H1 (cell line): ENCODE results near the gene SSH2. TPM values are rescaled to one million over a fixed set of nuclear protein-coding genes. Genes with fewer than 3 reads are reported as not detected.

Source experiments
- CTCF ChIA-PET: fragments of 300-600 bp; sonication (Branson Sonifier 250); formaldehyde crosslinking; loops from one replicate; lab custom pipeline; 2021; ENCODE audit not compliant: partially characterized antibody; lab: Charles Lee
- POLR2A ChIA-PET: fragments of 300-600 bp; sonication (Branson Sonifier 250); formaldehyde crosslinking; loops from one replicate; lab custom pipeline; 2021; ENCODE audit warnings: inconsistent platforms; ENCODE audit not compliant: partially characterized antibody; lab: Charles Lee
- DNase-seq, 2 experiments: peaks; one replicate each; pipeline versions ENCODE4 v3.0.0 to v3.0.0-alpha.2; 2010 to 2022; ENCODE audit warnings: low spot score in 2 of 2, low read depth in 1 of 2, mixed read lengths in 1 of 2
- FAIRE-seq: peaks from 2 replicates; lab custom pipeline; 2011; peaks lifted over from hg19 to GRCh38; lab: Jason Lieb, UNC
- H2AFZ ChIP-seq: 2 replicates; pipeline ENCODE4 v1.8.1; 2012; ENCODE audit warnings: low read length, inconsistent platforms
- H2AK5ac ChIP-seq: 2 replicates; pipeline ENCODE4 v1.6.1; 2013; ENCODE audit warnings: low read depth, low read length
- H2BK120ac ChIP-seq: replicated peaks from 2 replicates; pipeline ENCODE3; 2013; ENCODE audit warnings: low read depth, low read length, inconsistent platforms
- H2BK12ac ChIP-seq: 2 replicates; pipeline ENCODE4 v1.6.1; 2013; ENCODE audit warnings: low read depth, low read length
- H2BK15ac ChIP-seq: 2 replicates; pipeline ENCODE4 v1.6.1; 2013; ENCODE audit warnings: low read length
- H2BK20ac ChIP-seq: 2 replicates; pipeline ENCODE4 v1.6.1; 2013; ENCODE audit warnings: low read length
- H2BK5ac ChIP-seq: 2 replicates; pipeline ENCODE4 v1.6.1; 2013; ENCODE audit warnings: low read depth, low read length
- H3K14ac ChIP-seq: 2 replicates; pipeline ENCODE4 v1.6.1; 2013; ENCODE audit warnings: inconsistent platforms; ENCODE audit not compliant: insufficient read length
- H3K18ac ChIP-seq: 2 replicates; pipeline ENCODE4 v1.6.1; 2013; ENCODE audit warnings: low read length; ENCODE audit errors: extremely low read depth
- H3K23ac ChIP-seq: 2 replicates; pipeline ENCODE4 v1.6.1; 2013; ENCODE audit warnings: inconsistent platforms; ENCODE audit not compliant: insufficient read length
- H3K23me2 ChIP-seq: 2 replicates; pipeline ENCODE4 v1.6.1; 2013; ENCODE audit warnings: low read depth, low read length
- H3K27ac ChIP-seq: 2 replicates; pipeline ENCODE4 v1.6.1; 2011; ENCODE audit warnings: low read depth, low read length, inconsistent platforms
- H3K27me3 ChIP-seq, 4 experiments: replicated peaks in 1 of 4; 1 replicate in 1 of 4; 2 replicates in 3 of 4; pipeline versions ENCODE4 v1.6.1 to v1.8.1; 2011 to 2013; ENCODE audit warnings: low read length in 3 of 4, mild to moderate bottlenecking in 3 of 4, inconsistent platforms in 2 of 4, mixed read lengths in 2 of 4, moderate library complexity in 1 of 4; ENCODE audit not compliant: control insufficient read depth in 3 of 4, insufficient read depth in 3 of 4; ENCODE audit errors: extremely low read depth in 1 of 4
- H3K36me3 ChIP-seq, 4 experiments: 2 replicates each; pipeline versions ENCODE4 v1.6.1 to v1.8.1; 2011 to 2013; ENCODE audit warnings: mild to moderate bottlenecking in 4 of 4, low read length in 3 of 4, moderate library complexity in 2 of 4, control low read depth in 1 of 4, inconsistent platforms in 1 of 4; ENCODE audit not compliant: insufficient read depth in 4 of 4, control insufficient read depth in 2 of 4
- H3K4ac ChIP-seq: replicated peaks from 2 replicates; pipeline ENCODE3; 2013; ENCODE audit warnings: low read length, low read depth, mixed read lengths, inconsistent platforms; ENCODE audit not compliant: insufficient read length
- H3K4me1 ChIP-seq, 4 experiments: replicated peaks in 1 of 4; 1 replicate in 1 of 4; 2 replicates in 3 of 4; pipeline versions ENCODE4 v1.6.1 to v1.8.1; 2011 to 2013; ENCODE audit warnings: low read length in 3 of 4, inconsistent platforms in 2 of 4, mixed read lengths in 1 of 4; ENCODE audit not compliant: insufficient read depth in 4 of 4, control insufficient read depth in 3 of 4
- H3K4me2 ChIP-seq, 2 experiments: 2 replicates each; pipeline versions ENCODE4 v1.6.1 to v1.8.1; 2011 to 2013; ENCODE audit warnings: low read depth in 2 of 2, low read length in 2 of 2, control low read depth in 1 of 2, inconsistent platforms in 1 of 2, mild to moderate bottlenecking in 1 of 2; ENCODE audit not compliant: insufficient read depth in 1 of 2
- H3K4me3 ChIP-seq, 4 experiments: fragments of 200-600, 300-600 bp in 1 of 4; sonication (generic), shearing (Covaris generic), sonication (Bioruptor Twin) in 1 of 4; 2 replicates each; pipeline versions ENCODE4 v1.5.1 to v1.8.1; 2011 to 2016; ENCODE audit warnings: low read length in 4 of 4, low read depth in 3 of 4, control low read depth in 2 of 4, inconsistent platforms in 2 of 4, mild to moderate bottlenecking in 2 of 4, mixed read lengths in 1 of 4, moderate library complexity in 1 of 4; ENCODE audit not compliant: insufficient read depth in 2 of 4; ENCODE audit errors: extremely low read depth in 1 of 4
- H3K56ac ChIP-seq: replicated peaks from 2 replicates; pipeline ENCODE3; 2013; ENCODE audit warnings: low read depth, mild to moderate bottlenecking, mixed read lengths, low read length, inconsistent platforms; ENCODE audit not compliant: insufficient read length
- H3K79me1 ChIP-seq: 2 replicates; pipeline ENCODE4 v1.6.1; 2013; ENCODE audit warnings: low read depth, low read length, control low read depth
- H3K79me2 ChIP-seq, 2 experiments: 2 replicates each; pipeline versions ENCODE4 v1.6.1 to v1.8.1; 2012 to 2013; ENCODE audit warnings: low read length in 2 of 2, mild to moderate bottlenecking in 2 of 2, inconsistent platforms in 1 of 2; ENCODE audit not compliant: insufficient read depth in 2 of 2, control insufficient read depth in 1 of 2
- H3K9ac ChIP-seq, 4 experiments: replicated peaks in 1 of 4; 1 replicate in 1 of 4; 2 replicates in 3 of 4; pipeline versions ENCODE4 v1.6.1 to v1.8.1; 2011 to 2013; ENCODE audit warnings: low read depth in 3 of 4, low read length in 3 of 4, control low read depth in 2 of 4, mild to moderate bottlenecking in 2 of 4, moderate library complexity in 2 of 4, inconsistent platforms in 1 of 4; ENCODE audit errors: extremely low read depth in 1 of 4
- H3K9me3 ChIP-seq, 2 experiments: 2 replicates each; pipeline versions ENCODE4 v1.6.1 to v1.8.1; 2012 to 2013; ENCODE audit warnings: mild to moderate bottlenecking in 2 of 2, moderate library complexity in 2 of 2, control low read depth in 1 of 2, inconsistent platforms in 1 of 2, low read depth in 1 of 2, low read length in 1 of 2, mixed read lengths in 1 of 2; ENCODE audit not compliant: insufficient read depth in 2 of 2
- H4K20me1 ChIP-seq, 2 experiments: replicated peaks in 1 of 2; 2 replicates each; pipeline versions ENCODE3 to v1.8.1; 2011 to 2013; ENCODE audit warnings: inconsistent platforms in 2 of 2, low read length in 2 of 2, mild to moderate bottlenecking in 1 of 2; ENCODE audit not compliant: insufficient read depth in 2 of 2, control insufficient read depth in 1 of 2
- H4K5ac ChIP-seq: 2 replicates; pipeline ENCODE4 v1.6.1; 2013; ENCODE audit warnings: low read length, low read depth, mixed read lengths, inconsistent platforms; ENCODE audit not compliant: insufficient read length
- H4K8ac ChIP-seq: 2 replicates; pipeline ENCODE4 v1.8.0; 2013; ENCODE audit warnings: mild to moderate bottlenecking, moderate library complexity, low read length, inconsistent platforms; ENCODE audit not compliant: insufficient read depth; ENCODE audit errors: extremely low read depth
- H4K91ac ChIP-seq: replicated peaks from 2 replicates; pipeline ENCODE3; 2013; ENCODE audit warnings: low read length, mixed read lengths, inconsistent platforms; ENCODE audit not compliant: insufficient read length
- CEBPB ChIP-seq: IDR thresholded peaks from 2 replicates; pipeline ENCODE4 v1.6.1; 2012; ENCODE audit warnings: low read depth, low read length
- CHD1 ChIP-seq: IDR thresholded peaks from 2 replicates; pipeline ENCODE4 v1.6.1; 2012; ENCODE audit warnings: low read depth, low read length, improper control_type of control experiment
- EP300 ChIP-seq, 2 experiments: IDR thresholded peaks; 1 replicate in 1 of 2; 2 replicates in 1 of 2; pipeline ENCODE4 v1.6.1; 2011 to 2012; ENCODE audit warnings: low read depth in 2 of 2, low read length in 2 of 2, mild to moderate bottlenecking in 2 of 2, borderline replicate concordance in 1 of 2, inconsistent platforms in 1 of 2, moderate library complexity in 1 of 2
- GABPA ChIP-seq: IDR thresholded peaks from 2 replicates; pipeline ENCODE4 v1.6.1; 2011; ENCODE audit warnings: mild to moderate bottlenecking, low read length, moderate library complexity, borderline replicate concordance; ENCODE audit not compliant: insufficient read depth
- HDAC2 ChIP-seq, 2 experiments: fragments of 300-600 bp in 1 of 2; sonication (generic) in 1 of 2; IDR thresholded peaks; 2 replicates each; pipeline ENCODE4 v1.6.1; 2011 to 2012; ENCODE audit warnings: low read depth in 2 of 2, low read length in 2 of 2, mild to moderate bottlenecking in 2 of 2, moderate library complexity in 2 of 2, borderline replicate concordance in 1 of 2, inconsistent platforms in 1 of 2
- HDAC6 ChIP-seq: IDR thresholded peaks from one replicate; pipeline ENCODE4 v1.7.1; 2012; ENCODE audit warnings: low read depth, mild to moderate bottlenecking, inconsistent platforms, low read length, moderate library complexity
- JUND ChIP-seq: IDR thresholded peaks from 2 replicates; pipeline ENCODE4 v1.6.1; 2011; ENCODE audit warnings: mild to moderate bottlenecking, improper control_type of control experiment, low read length
- NANOG ChIP-seq: IDR thresholded peaks from 2 replicates; pipeline ENCODE4 v1.6.1; 2011; ENCODE audit warnings: low read length, low read depth, mild to moderate bottlenecking, inconsistent platforms; ENCODE audit not compliant: insufficient read depth, poor library complexity, severe bottlenecking
- PHF8 ChIP-seq: fragments of 200-600 bp; sonication (generic); conservative IDR thresholded peaks from 2 replicates; pipeline ENCODE4 v1.7.1; 2012; ENCODE audit warnings: low read depth, mild to moderate bottlenecking, inconsistent platforms, low read length, moderate library complexity
- POLR2A ChIP-seq, 2 experiments: IDR thresholded peaks; 1 replicate in 1 of 2; 2 replicates in 1 of 2; pipeline ENCODE4 v1.6.1; 2011; ENCODE audit warnings: low read depth in 2 of 2, low read length in 2 of 2, mild to moderate bottlenecking in 2 of 2; ENCODE audit errors: control extremely low read depth in 1 of 2
- RFX5 ChIP-seq: IDR thresholded peaks from 2 replicates; pipeline ENCODE4 v1.6.1; 2011; ENCODE audit warnings: low read depth, low read length, improper control_type of control experiment, borderline replicate concordance
- SP2 ChIP-seq: IDR thresholded peaks from 2 replicates; pipeline ENCODE4 v1.6.1; 2012; ENCODE audit warnings: mild to moderate bottlenecking, low read length, inconsistent platforms
- SRF ChIP-seq: IDR thresholded peaks from 2 replicates; pipeline ENCODE4 v1.6.1; 2011; ENCODE audit warnings: mild to moderate bottlenecking, low read depth, low read length, moderate library complexity
- WGBS, 2 experiments: shearing (Covaris generic) in 1 of 2; methylation state at CpG; one replicate each; pipeline versions ENCODE4 v1.1.6 to v1.1.7; 2013 to 2015; ENCODE audit warnings: low lambda C conversion rate in 2 of 2, mixed read lengths in 2 of 2, inconsistent platforms in 1 of 2, low coverage in 1 of 2, missing lambda C conversion rate in 1 of 2; ENCODE audit not compliant: insufficient replicate concordance in 2 of 2, insufficient coverage in 1 of 2, insufficient read length in 1 of 2; ENCODE audit errors: extremely low coverage in 1 of 2, missing lambda C conversion rate in 1 of 2; 5-methylcytosine and 5-hydroxymethylcytosine counted together
- polyA plus RNA-seq, 7 experiments: library from polyadenylated mRNA; depleted of rRNA in 3 of 7; stranded (reverse) in 5 of 7; unstranded in 2 of 7; fragments of >200 nt in 5 of 7; fragments of 200-250 nt in 2 of 7; gene quantifications; 1 replicate in 5 of 7; 2 replicates in 1 of 7; 4 replicates in 1 of 7; pipeline versions ENCODE4 v1.2.1 to v1.2.3, GENCODE V29; 2011 to 2013; ENCODE audit warnings: missing spikeins in 2 of 7, mixed read lengths in 2 of 7
- total RNA-seq: library from RNA; stranded (reverse); fragmentation: NEBNext Ultra II Directional; extraction: Animal tissue kit (Norgen Biotek cat#: 25700); gene quantifications from 2 replicates; pipeline ENCODE4 v1.2.1, GENCODE V29; 2021
- TF ChIP-seq, protein P1 (sequence below): IDR thresholded peaks from 2 replicates; pipeline ENCODE4 v1.6.1; 2011; ENCODE audit warnings: low read depth, mild to moderate bottlenecking, low read length; ENCODE audit not compliant: insufficient read depth

SSH2 gene
- total and polyA plus RNA-seq, 2 of the 8 experiments (the other 6 are each of a cell fraction or from before 2014, with no cell fraction given), result 5.2 to 15.9 TPM

DNA sequence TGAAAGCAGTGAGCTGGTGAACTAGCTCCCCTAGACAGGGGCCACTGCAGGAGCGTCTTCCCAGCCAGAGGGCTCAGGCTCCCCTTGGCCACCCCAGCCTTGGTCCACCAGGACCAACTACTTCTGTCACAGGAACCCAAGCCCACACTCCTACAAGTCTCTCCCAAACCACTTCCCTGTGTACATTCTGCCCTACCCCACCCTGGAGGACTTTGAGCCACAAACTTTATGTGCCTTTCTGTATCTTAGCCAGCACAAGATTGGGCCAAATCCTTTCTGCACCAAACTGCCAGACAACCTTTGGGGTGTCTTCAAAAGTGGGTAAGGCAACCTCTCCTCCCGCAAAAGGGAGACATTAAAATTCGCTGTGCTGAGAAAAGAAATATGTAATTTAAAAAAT is 43.0 kb upstream of the SSH2 start:
- Histone ChIP-seq H3K79me2 (no peaks in the 10 kb centered on the region), H3K56ac (no peak overlapping the region), H3K23ac (no peak overlapping the region), H3K27me3 (no peaks in the 10 kb centered on the region), H3K9ac (no peak overlapping the region), H3K14ac (no peak overlapping the region), H3K79me1 (no peaks in the 10 kb centered on the region), H3K27ac (no peak overlapping the region), H3K36me3 (no peaks in the 10 kb centered on the region), H2AK5ac (no peak overlapping the region), H2BK120ac (no peak overlapping the region), H4K91ac (no peak overlapping the region), H3K4me1 (no peaks in the 10 kb centered on the region), H2BK12ac (no peak overlapping the region), H3K23me2 (no peaks in the 10 kb centered on the region), H3K4me3 (no peak overlapping the region), H2AFZ (no peak overlapping the region; the same call in 1 of the 2 replicates), H2BK15ac (no peak overlapping the region), H3K18ac (no peak overlapping the region), H4K20me1 (no peaks in the 10 kb centered on the region), H3K4me2 (no peak overlapping the region), H2BK20ac (no peak overlapping the region), H2BK5ac (no peak overlapping the region), H3K9me3 (no peaks in the 10 kb centered on the region), H4K5ac (no peak overlapping the region), H3K4ac (no peak overlapping the region), H4K8ac (no peak overlapping the region)
- DNase-seq, result no peak
- WGBS, 2 experiments, result 91% methylated on average over 3 of the region's 3 CpGs; no CpG with 5 or more reads in 1 of the 2 experiments
- no peak for FAIRE-seq
- ChIA-PET CTCF (interaction anchor here (1.4 kb wide), 1 partner anchor 14 kb away, joined by 4 read pairs; no protein-coding TSS in a partner anchor), POLR2A (interaction anchor here (0.5 to 0.6 kb wide), 2 partner anchors 67 to 282 kb away, joined by 3 read pairs; no protein-coding TSS in a partner anchor)
- TF ChIP-seq CHD1 (no peak), GABPA (no peak), RFX5 (no peak), HDAC2 (IDR thresholded peaks at IDR 0.05; ENCODE audit: borderline replicate concordance in 1 of 2, low read depth in 2 of 2, low read length in 2 of 2) (no peak), JUND (no peak), HDAC6 (no peak), POLR2A (IDR thresholded peaks at IDR 0.05; ENCODE audit: control extremely low read depth in 1 of 2, low read depth in 2 of 2, low read length in 2 of 2) (no peak), NANOG (no peak), SP2 (no peak), EP300 (IDR thresholded peaks at IDR 0.05; ENCODE audit: borderline replicate concordance in 1 of 2, low read depth in 2 of 2, low read length in 2 of 2) (no peak), CEBPB (no peak), PHF8 (no peak), SRF (no peak)
- TF ChIP-seq, protein P1, sequence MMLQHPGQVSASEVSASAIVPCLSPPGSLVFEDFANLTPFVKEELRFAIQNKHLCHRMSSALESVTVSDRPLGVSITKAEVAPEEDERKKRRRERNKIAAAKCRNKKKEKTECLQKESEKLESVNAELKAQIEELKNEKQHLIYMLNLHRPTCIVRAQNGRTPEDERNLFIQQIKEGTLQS, result no peak
